ENCODE data around the gene COX20. TPM values are rescaled to one million over a fixed set of nuclear protein-coding genes. Genes with fewer than 3 reads are reported as not detected.

Gene COX20
- total and polyA plus RNA-seq, 2 of the 4 experiments (the other 2 are of a cell fraction): 13.3 to 27.0 TPM

GRCh38 chr1:244866355-244866754, 30.9 kb downstream of the COX20 start:
- peak overlapping the region; percentile 32; the same call in 1 of the 2 replicates for H3K27ac ChIP-seq (ENCODE audit: insufficient read depth, low read length)
- peaks cover 3% of the 10 kb centered on the region for H3K36me3 ChIP-seq (ENCODE audit: control insufficient read depth, insufficient read depth, low read length)
- no peak overlapping the region for H3K4me2 ChIP-seq (ENCODE audit: low read depth, low read length)
- H3K4me1 ChIP-seq (ENCODE audit: control insufficient read depth, insufficient read depth, low read length): peaks cover 6% of the 10 kb centered on the region
- CTCF ChIA-PET: interaction anchor here (0.6 kb wide), 1 partner anchor 17 kb away, joined by 4 read pairs; no protein-coding TSS in a partner anchor
- no peak overlapping the region for H3K18ac ChIP-seq (ENCODE audit: low read depth, low read length)
- POLR2A ChIA-PET (ENCODE audit: unreplicated experiment): no interaction called here
- H2AK9ac ChIP-seq (replicated peaks; ENCODE audit: low read depth, low read length, poor library complexity): no peak overlapping the region
- no peak overlapping the region for H2BK20ac ChIP-seq (ENCODE audit: low read depth, low read length)
- intact Hi-C loops (cut with micrococcal nuclease): no loop called here
- no peak overlapping the region for H3K4ac ChIP-seq (ENCODE audit: low read depth, low read length)
- H3K4me3 ChIP-seq (ENCODE audit: insufficient read depth, low read depth, low read length): no peak overlapping the region
- H2AFZ ChIP-seq (replicated peaks; ENCODE audit: low read length, poor library complexity): no peak overlapping the region
- no peak overlapping the region; the same call in 1 of the 2 replicates for H3K56ac ChIP-seq (ENCODE audit: extremely low read depth, insufficient read depth, low read length)
- H3K9me1 ChIP-seq (ENCODE audit: insufficient read depth, low read length): no peaks in the 10 kb centered on the region
- H2AK5ac ChIP-seq (ENCODE audit: low read depth, low read length): no peak overlapping the region
- no peak overlapping the region for H2BK120ac ChIP-seq (ENCODE audit: low read depth, low read length)
- H3K79me1 ChIP-seq (ENCODE audit: low read depth in 1 of 2, low read length in 2 of 2): peaks cover 3 to 4% of the 10 kb centered on the region in 2 experiments; a peak in 2 of 4 replicates
- no peak for ATAC-seq (ENCODE audit: low read depth)
- no peaks in the 10 kb centered on the region for H3K27me3 ChIP-seq (ENCODE audit: control insufficient read depth, insufficient read depth, low read length)
- no peak overlapping the region for H3K23ac ChIP-seq (ENCODE audit: low read depth, low read length)
- no peak overlapping the region for H2BK15ac ChIP-seq (ENCODE audit: low read depth, low read length)
- no peak overlapping the region for H2BK5ac ChIP-seq (ENCODE audit: low read depth, low read length, poor library complexity, severe bottlenecking)
- peak overlapping the region in 1 of 2 experiments; percentile 4; a peak in 1 of 4 replicates for H4K8ac ChIP-seq (ENCODE audit: low read depth in 2 of 2, low read length in 2 of 2)
- dilution Hi-C loops (cut with HindIII; ENCODE audit: low sequenced_read_pairs, unreplicated experiment): no loop called here
- peak overlapping the region; percentile 39; the same call in 1 of the 2 replicates for H4K5ac ChIP-seq (ENCODE audit: low read depth, low read length)
- H3K14ac ChIP-seq (replicated peaks; ENCODE audit: low read depth, low read length): no peak overlapping the region
- H4K91ac ChIP-seq (ENCODE audit: insufficient read depth, low read depth, low read length): no peak overlapping the region
- WGBS, 2 experiments (ENCODE audit: extremely low coverage in 2 of 2, insufficient read length in 1 of 2): no CpG with 5 or more reads among the region's 1 CpG
- TF ChIP-seq RFX5 (IDR thresholded peaks at IDR 0.05; ENCODE audit: low read depth, low read length) (no peak), CHD1 (IDR thresholded peaks at IDR 0.05; ENCODE audit: low read depth, low read length) (no peak), NFE2L2 (IDR thresholded peaks at IDR 0.05; ENCODE audit: low read depth, low read length) (no peak), MXI1 (IDR thresholded peaks at IDR 0.05; ENCODE audit: borderline replicate concordance, low read depth, low read length) (no peak), MAFK (IDR thresholded peaks at IDR 0.05; ENCODE audit: low read depth, low read length) (no peak), FOS (IDR thresholded peaks at IDR 0.05; ENCODE audit: low read depth, low read length) (no peak), RAD21 (IDR thresholded peaks at IDR 0.05; ENCODE audit: low read length) (no peak), POLR2A (IDR thresholded peaks at IDR 0.05; ENCODE audit: low read depth, low read length) (no peak)
- TF ChIP-seq, protein P1, sequence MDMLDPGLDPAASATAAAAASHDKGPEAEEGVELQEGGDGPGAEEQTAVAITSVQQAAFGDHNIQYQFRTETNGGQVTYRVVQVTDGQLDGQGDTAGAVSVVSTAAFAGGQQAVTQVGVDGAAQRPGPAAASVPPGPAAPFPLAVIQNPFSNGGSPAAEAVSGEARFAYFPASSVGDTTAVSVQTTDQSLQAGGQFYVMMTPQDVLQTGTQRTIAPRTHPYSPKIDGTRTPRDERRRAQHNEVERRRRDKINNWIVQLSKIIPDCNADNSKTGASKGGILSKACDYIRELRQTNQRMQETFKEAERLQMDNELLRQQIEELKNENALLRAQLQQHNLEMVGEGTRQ (IDR thresholded peaks at IDR 0.05; ENCODE audit: low read depth, low read length): no peak
- peaks cover 21% of the 10 kb centered on the region for H4K20me1 ChIP-seq (ENCODE audit: insufficient read depth, low read length)
- in situ Hi-C loops (cut with MboI; ENCODE audit: low sequenced_read_pairs): no loop called here
- no peaks in the 10 kb centered on the region for H3K9me3 ChIP-seq (ENCODE audit: control insufficient read depth, insufficient read depth, low read length)
- DNase-seq: no peak
- H3K9ac ChIP-seq (ENCODE audit: low read depth, low read length): no peak overlapping the region
- BruUV-seq (replicated peaks): no TSS peak

All from IMR-90 (cell line).